GM12801 (cell line): Measurements from ENCODE around the gene ZNF460.

Experiments
- CTCF ChIP-seq: IDR thresholded peaks from one replicate; pipeline ENCODE4 v1.5.1; 2011; ENCODE audit warnings: control low read depth; ENCODE audit not compliant: insufficient read length; ENCODE audit errors: extremely low read depth

The ZNF460 gene

GRCh38 chr19:57280165-57280961, at the start of gene ZNF460:
ZNF460 (plus strand) TSS chr19:57280485; CDS start chr19:57280807, 322 bp downstream.
- TF ChIP-seq CTCF = no peak

- no peak for TF ChIP-seq CTCF
Measured at GRCh38 chr19:57231686-57232085, 48.6 kb upstream of the ZNF460 start.

- no peak for TF ChIP-seq CTCF
Measured at GRCh38 chr19:57233207-57233606, 47.1 kb upstream of the ZNF460 start.

GRCh38 chr19:57239982-57240310, 40.3 kb upstream of the ZNF460 start:
- TF ChIP-seq CTCF = no peak

GRCh38 chr19:57240311-57241090, 39.8 kb upstream of the ZNF460 start, which contains the start of gene ZNF805:
ZNF805 (plus strand) TSS chr19:57240632; CDS start chr19:57240892, 260 bp downstream.
- TF ChIP-seq CTCF = no peak

GRCh38 chr19:57241176-57241575, 39.1 kb upstream of the ZNF460 start:
- no peak for TF ChIP-seq CTCF

- no peak for TF ChIP-seq CTCF
Measured at GRCh38 chr19:57242821-57243220, 37.5 kb upstream of the ZNF460 start.
